ENCODE data around the gene GAB2.

Gene GAB2

DNA sequence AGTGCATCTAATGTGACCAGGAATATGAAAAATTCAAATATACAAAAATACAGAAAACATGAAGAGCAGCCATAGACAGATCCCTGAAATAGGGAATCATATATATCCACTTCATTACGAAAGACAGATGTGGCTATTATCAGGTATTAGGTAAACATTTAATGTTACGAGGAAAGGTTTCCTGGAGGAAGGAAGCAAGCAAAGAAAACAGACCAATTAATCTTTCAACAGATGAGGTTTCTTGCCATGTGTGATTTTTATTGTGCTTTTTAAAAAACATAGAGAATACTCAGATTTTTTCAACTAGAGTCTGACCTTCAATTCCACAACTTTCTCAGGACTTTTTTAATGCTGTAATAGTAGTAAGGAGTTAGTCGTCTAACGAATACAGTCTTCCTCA is 24.3 kb upstream of the GAB2 start:
- in situ Hi-C loops (cut with MboI; ENCODE audit: low pct_unique_long_range_greater_than_20kb, low sequenced_read_pairs, unreplicated experiment) = no loop called here
- no peak for DNase-seq (ENCODE audit: low spot score)
- TF ChIP-seq, protein P1, sequence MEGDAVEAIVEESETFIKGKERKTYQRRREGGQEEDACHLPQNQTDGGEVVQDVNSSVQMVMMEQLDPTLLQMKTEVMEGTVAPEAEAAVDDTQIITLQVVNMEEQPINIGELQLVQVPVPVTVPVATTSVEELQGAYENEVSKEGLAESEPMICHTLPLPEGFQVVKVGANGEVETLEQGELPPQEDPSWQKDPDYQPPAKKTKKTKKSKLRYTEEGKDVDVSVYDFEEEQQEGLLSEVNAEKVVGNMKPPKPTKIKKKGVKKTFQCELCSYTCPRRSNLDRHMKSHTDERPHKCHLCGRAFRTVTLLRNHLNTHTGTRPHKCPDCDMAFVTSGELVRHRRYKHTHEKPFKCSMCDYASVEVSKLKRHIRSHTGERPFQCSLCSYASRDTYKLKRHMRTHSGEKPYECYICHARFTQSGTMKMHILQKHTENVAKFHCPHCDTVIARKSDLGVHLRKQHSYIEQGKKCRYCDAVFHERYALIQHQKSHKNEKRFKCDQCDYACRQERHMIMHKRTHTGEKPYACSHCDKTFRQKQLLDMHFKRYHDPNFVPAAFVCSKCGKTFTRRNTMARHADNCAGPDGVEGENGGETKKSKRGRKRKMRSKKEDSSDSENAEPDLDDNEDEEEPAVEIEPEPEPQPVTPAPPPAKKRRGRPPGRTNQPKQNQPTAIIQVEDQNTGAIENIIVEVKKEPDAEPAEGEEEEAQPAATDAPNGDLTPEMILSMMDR (IDR thresholded peaks at IDR 0.05; ENCODE audit: extremely low read depth, insufficient read depth, missing control alignments) = no peak

DNA sequence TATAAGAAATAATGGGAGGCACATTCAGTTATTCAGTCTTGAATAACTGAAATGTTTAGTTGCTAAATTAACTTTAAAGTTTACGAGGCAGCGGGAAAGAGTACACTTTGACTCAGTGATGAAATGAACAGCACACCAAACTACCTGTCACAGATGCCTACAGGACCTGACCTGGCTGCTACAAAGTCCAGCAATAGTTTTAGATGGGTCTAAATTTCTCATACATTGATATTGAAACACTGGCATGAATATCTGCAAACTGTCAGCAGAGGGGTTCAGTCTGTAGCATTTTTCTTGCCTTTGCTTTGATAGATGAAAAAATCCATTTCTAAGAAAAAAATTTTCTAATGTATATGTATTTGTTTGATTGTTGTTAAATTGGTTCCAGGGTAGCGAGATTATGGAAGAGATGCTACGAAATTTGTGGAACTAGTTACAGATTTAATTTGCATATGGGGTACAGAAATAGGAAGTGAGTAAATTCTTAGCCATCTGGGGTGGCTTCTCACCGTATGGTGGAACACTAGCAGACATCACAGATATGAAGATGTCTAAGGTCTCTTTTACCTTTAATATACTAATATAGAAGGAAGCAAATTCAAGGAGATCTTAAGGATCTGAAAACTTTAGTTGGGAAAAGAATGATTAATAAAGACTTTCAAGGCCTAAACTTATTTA is 20.8 kb upstream of the GAB2 start:
- TF ChIP-seq, protein P1 (IDR thresholded peaks at IDR 0.05; ENCODE audit: extremely low read depth, insufficient read depth, missing control alignments) = no peak
- in situ Hi-C loops (cut with MboI; ENCODE audit: low pct_unique_long_range_greater_than_20kb, low sequenced_read_pairs, unreplicated experiment) = no loop called here
- peak; percentile 37 for DNase-seq (ENCODE audit: low spot score)

DNA sequence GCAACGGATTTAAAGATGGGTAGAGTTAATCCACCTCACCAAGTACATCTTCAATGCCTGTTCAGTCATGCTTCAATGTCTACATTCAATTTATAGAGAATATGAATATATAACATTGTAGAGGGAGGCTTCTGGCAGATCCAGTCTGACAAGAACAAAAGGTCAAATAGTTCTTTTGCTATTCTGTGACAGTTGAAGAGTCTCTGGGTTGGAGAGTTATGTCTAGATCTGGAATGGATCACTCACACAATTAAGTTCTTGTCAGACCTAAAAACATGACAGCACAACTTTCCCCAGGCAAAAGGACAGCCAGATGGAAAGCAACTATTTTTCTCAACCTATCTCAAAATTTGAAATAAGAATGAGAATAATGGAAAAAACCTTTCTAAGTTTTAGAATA is 15.3 kb upstream of the GAB2 start:
- DNase-seq (ENCODE audit: low spot score) = no peak
- TF ChIP-seq, protein P1 (IDR thresholded peaks at IDR 0.05; ENCODE audit: extremely low read depth, insufficient read depth, missing control alignments) = no peak
- in situ Hi-C loops (cut with MboI; ENCODE audit: low pct_unique_long_range_greater_than_20kb, low sequenced_read_pairs, unreplicated experiment) = no loop called here

DNA sequence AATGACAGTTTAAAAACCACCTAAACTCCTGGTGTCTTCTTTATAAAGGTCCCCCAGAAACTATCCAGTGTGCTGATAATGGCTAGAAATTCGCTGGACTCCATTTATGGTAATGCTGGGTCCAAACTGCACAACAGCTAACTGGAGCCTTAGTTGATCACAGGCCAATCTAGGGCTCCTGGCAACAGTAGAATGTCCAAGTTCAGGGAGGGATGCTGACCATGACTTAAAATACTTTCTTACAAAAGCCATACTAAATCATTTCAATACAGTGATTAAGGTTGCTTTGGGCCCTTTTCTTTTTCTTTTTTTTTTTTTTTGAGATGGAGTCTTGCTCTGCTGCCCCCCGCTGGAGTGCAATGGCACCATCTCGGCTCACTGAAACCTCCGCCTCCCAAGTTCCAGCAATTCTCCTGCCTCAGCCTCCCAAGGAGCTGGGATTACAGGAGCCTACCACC is 14.5 kb upstream of the GAB2 start:
- TF ChIP-seq, protein P1 (IDR thresholded peaks at IDR 0.05; ENCODE audit: extremely low read depth, insufficient read depth, missing control alignments) = peak; percentile 62
- no peak for DNase-seq (ENCODE audit: low spot score)
- in situ Hi-C loops (cut with MboI; ENCODE audit: low pct_unique_long_range_greater_than_20kb, low sequenced_read_pairs, unreplicated experiment) = no loop called here

DNA sequence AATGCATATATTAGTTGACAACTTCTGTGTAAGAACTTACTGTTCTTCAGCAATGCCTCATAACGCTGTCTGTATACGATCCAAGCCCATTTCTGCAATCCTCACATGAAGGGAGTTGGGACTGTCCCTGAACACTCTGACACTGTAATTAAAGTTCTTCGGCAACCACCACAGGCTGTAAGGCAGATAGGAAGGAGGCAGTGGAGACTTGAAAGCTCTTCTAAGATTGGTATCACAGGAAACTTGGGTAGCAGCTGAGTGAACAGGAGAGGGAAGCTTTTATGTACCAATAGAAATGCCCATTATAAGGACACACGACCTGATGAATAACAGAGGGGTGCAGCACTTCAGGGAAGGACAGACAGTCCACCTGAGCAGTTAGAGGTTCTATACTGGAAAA is 12.0 kb upstream of the GAB2 start:
- TF ChIP-seq, protein P1 (IDR thresholded peaks at IDR 0.05; ENCODE audit: extremely low read depth, insufficient read depth, missing control alignments) = no peak
- in situ Hi-C loops (cut with MboI; ENCODE audit: low pct_unique_long_range_greater_than_20kb, low sequenced_read_pairs, unreplicated experiment) = loop anchor here (10.0 kb wide), 1 partner anchor 205 kb away; no protein-coding TSS in a partner anchor
- no peak for DNase-seq (ENCODE audit: low spot score)

DNA sequence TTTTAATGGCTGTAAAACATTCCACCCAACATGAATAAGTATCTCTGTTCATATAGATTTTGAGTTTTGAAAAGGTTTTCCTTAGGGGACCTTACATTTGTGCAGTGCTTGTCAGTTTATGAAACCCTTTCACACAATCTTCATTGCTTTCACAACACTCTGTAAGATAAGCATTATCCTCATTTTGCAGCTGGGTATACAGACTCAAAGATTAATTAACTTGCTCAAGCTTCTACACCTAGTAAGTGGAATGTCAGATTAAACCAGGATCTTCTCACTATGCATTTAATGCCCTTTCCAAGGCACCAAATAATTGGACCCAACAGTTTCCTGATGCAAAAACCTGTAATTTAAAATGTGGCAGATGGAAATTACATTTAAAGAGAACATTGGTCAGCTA is 11.6 kb upstream of the GAB2 start:
- TF ChIP-seq, protein P1 (IDR thresholded peaks at IDR 0.05; ENCODE audit: extremely low read depth, insufficient read depth, missing control alignments) = no peak
- no peak for DNase-seq (ENCODE audit: low spot score)
- in situ Hi-C loops (cut with MboI; ENCODE audit: low pct_unique_long_range_greater_than_20kb, low sequenced_read_pairs, unreplicated experiment) = loop anchor here (10.0 kb wide), 1 partner anchor 204 kb away; no protein-coding TSS in a partner anchor

Data from GM13977 (cell line).